Progenitor cell of endocrine pancreas (in vitro differentiated cells): Measurements from ENCODE around the gene PRKACB. TPM values are rescaled to one million over a fixed set of nuclear protein-coding genes. Genes with fewer than 3 reads are reported as not detected.
"Not testable (repeated sequence)": the region's sequence is repeated elsewhere in the genome, so short reads cannot be mapped to it uniquely, and the experiment has no call there.

Source experiments
- DNase-seq: peaks from one replicate; pipeline ENCODE4 v3.0.0; 2021; ENCODE audit warnings: low spot score; ENCODE audit not compliant: unreplicated experiment
- H3K27ac Mint-ChIP-seq: 2 replicates; pipeline ENCODE4 v1.8.0; 2021; ENCODE audit warnings: mild to moderate bottlenecking, moderate library complexity, mixed read lengths
- H3K27me3 Mint-ChIP-seq: 2 replicates; pipeline ENCODE4 v1.8.0; 2021; ENCODE audit warnings: mixed read lengths
- H3K36me3 Mint-ChIP-seq: 2 replicates; pipeline ENCODE4 v1.8.0; 2022; ENCODE audit warnings: mixed read lengths; ENCODE audit not compliant: insufficient read depth
- H3K4me1 Mint-ChIP-seq: 2 replicates; pipeline ENCODE4 v1.8.0; 2021; ENCODE audit warnings: low read depth, mixed read lengths
- H3K4me3 Mint-ChIP-seq: 2 replicates; pipeline ENCODE4 v1.8.0; 2021; ENCODE audit warnings: low read depth, mild to moderate bottlenecking, moderate library complexity, mixed read lengths
- H3K9me3 Mint-ChIP-seq: 2 replicates; pipeline ENCODE4 v1.8.0; 2021; ENCODE audit warnings: low read depth, mixed read lengths
- total RNA-seq: library from RNA; stranded (reverse); gene quantifications from 2 replicates; pipeline ENCODE4 v1.2.1, GENCODE V29; 2021
- TF ChIP-seq, protein P1 (sequence below): fragments of 200-600 bp; sonication (generic); IDR thresholded peaks from one replicate; pipeline ENCODE4 v1.5.0; 2021; ENCODE audit warnings: antibody characterized with exemption, mild to moderate bottlenecking; ENCODE audit not compliant: unreplicated experiment

The PRKACB gene
- total RNA-seq, 1 donor from 2014 or later: 101 TPM

DNA sequence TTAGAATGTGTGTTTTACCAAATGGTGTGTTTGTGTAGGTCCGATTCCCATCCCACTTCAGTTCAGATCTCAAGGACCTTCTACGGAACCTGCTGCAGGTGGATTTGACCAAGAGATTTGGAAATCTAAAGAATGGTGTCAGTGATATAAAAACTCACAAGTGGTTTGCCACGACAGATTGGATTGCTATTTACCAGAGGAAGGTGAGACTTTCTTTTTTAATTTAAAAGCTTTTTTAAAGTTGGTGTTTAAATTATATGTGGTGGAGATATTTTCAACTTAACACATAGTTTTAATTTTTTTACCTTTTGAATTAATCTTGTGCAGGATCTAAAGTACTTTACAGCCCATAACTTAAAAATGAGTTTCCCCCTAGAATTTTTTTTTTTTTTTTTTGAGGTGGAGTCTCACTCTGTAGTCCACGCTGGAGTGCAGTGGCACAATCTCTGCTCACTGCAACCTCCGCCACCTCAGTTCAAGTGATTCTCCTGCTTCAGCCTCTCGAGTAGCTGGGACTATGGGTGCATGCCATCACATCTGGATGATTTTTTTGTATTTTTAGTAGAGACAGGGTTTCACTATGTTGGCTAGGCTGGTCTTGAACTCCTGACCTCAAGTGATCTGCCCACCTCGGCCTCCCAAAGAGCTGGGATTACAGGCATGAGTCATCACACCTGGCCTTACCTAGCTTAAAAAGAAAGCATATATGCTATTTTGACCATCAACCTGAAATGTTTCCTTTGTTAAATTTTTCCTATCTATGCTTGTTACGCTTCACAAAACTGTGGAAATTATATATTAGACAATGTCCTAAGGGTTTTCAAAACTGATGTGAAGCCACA lies 70.3 kb downstream of the PRKACB start:
- peaks cover 32% of the 10 kb centered on the region for H3K36me3 Mint-ChIP-seq
- H3K9me3 Mint-ChIP-seq: peaks cover 9% of the 10 kb centered on the region
- no peak for DNase-seq
- no peak overlapping the region for H3K27ac Mint-ChIP-seq
- no peaks in the 10 kb centered on the region for H3K27me3 Mint-ChIP-seq
- H3K4me3 Mint-ChIP-seq: no peak overlapping the region
- peaks cover 2% of the 10 kb centered on the region for H3K4me1 Mint-ChIP-seq
- TF ChIP-seq, protein P1, sequence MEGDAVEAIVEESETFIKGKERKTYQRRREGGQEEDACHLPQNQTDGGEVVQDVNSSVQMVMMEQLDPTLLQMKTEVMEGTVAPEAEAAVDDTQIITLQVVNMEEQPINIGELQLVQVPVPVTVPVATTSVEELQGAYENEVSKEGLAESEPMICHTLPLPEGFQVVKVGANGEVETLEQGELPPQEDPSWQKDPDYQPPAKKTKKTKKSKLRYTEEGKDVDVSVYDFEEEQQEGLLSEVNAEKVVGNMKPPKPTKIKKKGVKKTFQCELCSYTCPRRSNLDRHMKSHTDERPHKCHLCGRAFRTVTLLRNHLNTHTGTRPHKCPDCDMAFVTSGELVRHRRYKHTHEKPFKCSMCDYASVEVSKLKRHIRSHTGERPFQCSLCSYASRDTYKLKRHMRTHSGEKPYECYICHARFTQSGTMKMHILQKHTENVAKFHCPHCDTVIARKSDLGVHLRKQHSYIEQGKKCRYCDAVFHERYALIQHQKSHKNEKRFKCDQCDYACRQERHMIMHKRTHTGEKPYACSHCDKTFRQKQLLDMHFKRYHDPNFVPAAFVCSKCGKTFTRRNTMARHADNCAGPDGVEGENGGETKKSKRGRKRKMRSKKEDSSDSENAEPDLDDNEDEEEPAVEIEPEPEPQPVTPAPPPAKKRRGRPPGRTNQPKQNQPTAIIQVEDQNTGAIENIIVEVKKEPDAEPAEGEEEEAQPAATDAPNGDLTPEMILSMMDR: no peak

DNA sequence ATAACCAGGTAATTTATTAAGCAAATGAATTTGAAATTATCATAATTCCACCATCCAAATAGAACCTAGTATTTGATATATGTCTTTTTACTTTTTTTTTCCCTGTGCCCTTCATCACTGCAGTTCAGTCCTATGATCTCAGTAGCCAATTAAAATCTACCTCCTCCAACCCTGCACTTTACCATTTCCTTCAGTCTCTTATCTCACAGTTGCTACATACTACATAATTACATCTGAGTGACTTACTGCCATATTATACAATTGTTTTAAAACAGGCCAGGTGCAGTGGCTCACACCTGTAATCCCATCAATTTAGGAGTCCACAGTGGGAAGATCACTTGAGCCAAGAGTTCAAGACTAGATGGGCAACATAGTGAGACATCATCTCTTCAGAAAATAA lies 73.2 kb downstream of the PRKACB start:
- Mint-ChIP-seq H3K27me3 (no peaks in the 10 kb centered on the region), H3K27ac (no peak overlapping the region), H3K4me1 (no peaks in the 10 kb centered on the region), H3K4me3 (no peak overlapping the region), H3K36me3 (peaks cover 55% of the 10 kb centered on the region), H3K9me3 (peaks cover 26% of the 10 kb centered on the region)
- no peak for DNase-seq
- TF ChIP-seq, protein P1: no peak

DNA sequence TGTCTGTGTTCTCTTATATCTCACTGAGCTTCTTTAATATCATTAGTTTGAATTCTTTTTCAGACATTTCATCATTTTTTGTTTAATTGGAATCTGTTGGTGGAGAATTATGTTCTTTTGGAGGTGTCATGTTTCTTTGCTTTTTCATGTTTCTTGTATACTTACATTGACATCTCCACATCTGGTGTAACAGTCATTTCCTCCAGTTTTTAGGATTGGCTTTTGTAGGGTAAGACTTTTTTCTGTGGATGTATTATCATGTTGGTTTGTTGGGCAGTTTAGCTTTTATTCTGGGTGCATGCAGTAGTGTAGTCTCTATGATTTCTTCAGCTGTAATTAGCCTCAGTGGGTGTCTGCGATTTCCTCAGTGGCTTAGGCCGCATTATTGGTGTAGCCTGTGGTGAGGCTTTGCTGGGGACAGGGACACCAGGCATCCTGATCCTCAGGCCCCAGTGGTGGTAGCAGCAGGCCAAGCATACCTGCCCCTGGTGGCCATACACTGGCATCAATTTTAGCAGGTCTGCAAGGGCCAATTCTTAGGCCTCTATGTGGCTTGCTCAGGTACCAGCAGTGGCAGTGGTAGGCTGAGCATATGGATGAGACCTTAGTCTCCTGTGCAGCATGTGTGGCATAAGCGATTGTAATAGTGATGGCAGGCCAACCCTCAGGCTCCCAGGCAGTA lies 79.8 kb downstream of the PRKACB start:
- no peak for DNase-seq
- peak overlapping the region; percentile 38 for H3K27ac Mint-ChIP-seq
- H3K4me3 Mint-ChIP-seq: no peak overlapping the region
- H3K27me3 Mint-ChIP-seq: no peaks in the 10 kb centered on the region
- no peaks in the 10 kb centered on the region for H3K4me1 Mint-ChIP-seq
- peaks cover 57% of the 10 kb centered on the region for H3K36me3 Mint-ChIP-seq
- H3K9me3 Mint-ChIP-seq: peaks cover 32% of the 10 kb centered on the region
- TF ChIP-seq, protein P1: no peak

DNA sequence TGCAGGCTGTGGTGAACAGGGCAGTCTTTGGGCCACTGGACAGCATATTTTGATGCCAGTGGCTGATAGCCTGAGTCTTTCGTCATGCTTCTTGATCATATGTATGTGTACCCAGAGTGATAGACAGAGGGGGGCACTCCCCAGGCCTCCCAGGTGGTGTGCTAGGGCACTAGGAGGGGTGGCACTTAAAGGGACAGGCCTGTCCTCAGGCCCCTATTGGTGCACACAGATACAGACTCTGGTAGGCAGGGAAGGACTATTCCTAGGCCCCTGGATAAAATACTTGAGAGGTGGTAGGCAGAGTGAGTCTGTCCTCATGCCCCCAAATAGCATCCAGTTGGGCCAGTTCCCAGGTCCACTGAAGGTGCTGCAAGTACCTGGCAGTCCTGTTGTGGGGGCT lies 80.8 kb downstream of the PRKACB start:
- Mint-ChIP-seq H3K4me3 (no peak overlapping the region), H3K27ac (no peak overlapping the region), H3K36me3 (peaks cover 48% of the 10 kb centered on the region), H3K9me3 (peaks cover 27% of the 10 kb centered on the region), H3K4me1 (no peaks in the 10 kb centered on the region), H3K27me3 (no peaks in the 10 kb centered on the region)
- no peak for DNase-seq
- TF ChIP-seq, protein P1: no peak

DNA sequence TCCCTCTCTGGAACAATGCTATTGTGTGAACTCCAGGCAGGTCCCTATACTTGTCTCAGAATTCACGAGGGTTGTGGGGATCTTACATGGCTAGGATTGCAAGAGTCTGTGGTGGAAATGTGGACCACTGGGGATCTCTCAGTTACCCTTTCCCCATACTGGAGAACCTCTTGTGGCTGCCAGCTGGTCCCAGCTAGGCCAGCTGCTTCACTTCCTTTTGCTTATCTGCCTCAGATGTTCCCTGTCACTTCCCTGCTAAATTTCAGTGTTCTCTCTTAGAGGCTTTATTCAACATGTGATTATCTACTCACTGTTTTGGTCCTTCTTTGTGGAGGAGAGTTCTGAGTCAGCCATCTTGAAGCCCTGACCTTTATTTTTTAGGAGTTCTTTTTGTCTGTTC lies 81.6 kb downstream of the PRKACB start:
- H3K4me1 Mint-ChIP-seq: no peaks in the 10 kb centered on the region
- TF ChIP-seq, protein P1: no peak
- no peak overlapping the region for H3K4me3 Mint-ChIP-seq
- H3K27ac Mint-ChIP-seq: peak overlapping the region; percentile 54
- no peaks in the 10 kb centered on the region for H3K27me3 Mint-ChIP-seq
- H3K9me3 Mint-ChIP-seq: peaks cover 22% of the 10 kb centered on the region
- H3K36me3 Mint-ChIP-seq: peaks cover 43% of the 10 kb centered on the region
- DNase-seq: no peak

- not testable (repeated sequence) for H3K27ac Mint-ChIP-seq, H3K27me3 Mint-ChIP-seq, H3K4me3 Mint-ChIP-seq, DNase-seq, H3K4me1 Mint-ChIP-seq
- Mint-ChIP-seq H3K9me3 (peaks cover 13% of the 10 kb centered on the region), H3K36me3 (peaks cover 38% of the 10 kb centered on the region)
These were observed 88.6 kb downstream of the PRKACB start for GRCh38 chr1:84232676-84233075.
